Liver (tissue), 9 donors: ENCODE data around the gene TESK2. TPM values are rescaled to one million over a fixed set of nuclear protein-coding genes. Genes with fewer than 3 reads are reported as not detected.

Experiments used
- DNase-seq: peaks from one replicate; pipeline ENCODE4 v3.0.0-alpha.2; 2017; ENCODE audit warnings: low spot score
- H3K27ac ChIP-seq, 2 donors: one replicate each; pipeline ENCODE4 v1.7.0; 2013; ENCODE audit warnings: inconsistent platforms in 2 of 2, low read length in 2 of 2, control low read depth in 1 of 2, low read depth in 1 of 2, mild to moderate bottlenecking in 1 of 2
- H3K27me3 ChIP-seq, 4 donors: one replicate each; pipeline versions ENCODE4 v1.6.1 to v1.7.0; 2013; ENCODE audit warnings: low read length in 3 of 4, inconsistent platforms in 1 of 4, mild to moderate bottlenecking in 1 of 4, moderate library complexity in 1 of 4; ENCODE audit not compliant: control insufficient read depth in 4 of 4, insufficient read depth in 4 of 4
- H3K36me3 ChIP-seq, 4 donors: one replicate each; pipeline versions ENCODE4 v1.6.1 to v1.7.0; 2013; ENCODE audit warnings: low read length in 3 of 4, mild to moderate bottlenecking in 3 of 4, low read depth in 1 of 4, moderate library complexity in 1 of 4; ENCODE audit not compliant: control insufficient read depth in 4 of 4, insufficient read depth in 3 of 4
- H3K4me1 ChIP-seq, 4 donors: one replicate each; pipeline versions ENCODE4 v1.6.1 to v1.7.0; 2013; ENCODE audit warnings: low read length in 3 of 4, mild to moderate bottlenecking in 3 of 4, moderate library complexity in 1 of 4; ENCODE audit not compliant: control insufficient read depth in 4 of 4, insufficient read depth in 4 of 4
- H3K4me3 ChIP-seq, 3 donors: one replicate each; pipeline versions ENCODE4 v1.6.1 to v1.7.0; 2013; ENCODE audit warnings: low read length in 3 of 3, control low read depth in 1 of 3, low read depth in 1 of 3, mild to moderate bottlenecking in 1 of 3
- H3K9ac ChIP-seq, 2 donors: one replicate each; pipeline ENCODE4 v1.7.0; 2013; ENCODE audit warnings: low read length in 2 of 2, mild to moderate bottlenecking in 2 of 2, moderate library complexity in 2 of 2, control low read depth in 1 of 2, low read depth in 1 of 2
- H3K9me3 ChIP-seq, 4 donors: one replicate each; pipeline versions ENCODE4 v1.6.1 to v1.7.0; 2013; ENCODE audit warnings: low read length in 3 of 4; ENCODE audit not compliant: control insufficient read depth in 4 of 4
- ATF3 ChIP-seq: IDR thresholded peaks from 2 replicates; pipeline ENCODE4 v1.6.1; 2016; ENCODE audit warnings: antibody characterized with exemption
- CTCF ChIP-seq: fragments of 150-350 bp; IDR thresholded peaks from 2 replicates; pipeline ENCODE4 v1.5.1; 2017; ENCODE audit warnings: improper control_type of control experiment, low read depth, low read length; ENCODE audit not compliant: missing input control
- EGR1 ChIP-seq, 2 donors: IDR thresholded peaks; 2 replicates each; pipeline ENCODE4 v1.6.1; 2016 to 2018; ENCODE audit warnings: antibody characterized with exemption in 2 of 2, low read depth in 2 of 2
- FOXA1 ChIP-seq: IDR thresholded peaks from 2 replicates; pipeline ENCODE4 v1.6.1; 2016; ENCODE audit warnings: antibody characterized with exemption
- FOXA2 ChIP-seq: IDR thresholded peaks from 2 replicates; pipeline ENCODE4 v1.6.1; 2016; ENCODE audit warnings: antibody characterized with exemption
- GABPA ChIP-seq, 2 donors: IDR thresholded peaks in 1 of 2; conservative IDR thresholded peaks in 1 of 2; 2 replicates each; pipeline ENCODE4 v1.6.1; 2016; ENCODE audit warnings: antibody characterized with exemption in 2 of 2, mild to moderate bottlenecking in 1 of 2, moderate library complexity in 1 of 2
- HNF4A ChIP-seq, 2 donors: conservative IDR thresholded peaks; 2 replicates each; pipeline ENCODE4 v1.6.1; 2016; ENCODE audit warnings: antibody characterized with exemption in 2 of 2, mild to moderate bottlenecking in 2 of 2
- HNF4G ChIP-seq: IDR thresholded peaks from 2 replicates; pipeline ENCODE4 v1.6.1; 2016; ENCODE audit warnings: antibody characterized with exemption
- JUND ChIP-seq, 2 donors: IDR thresholded peaks; 2 replicates each; pipeline ENCODE4 v1.6.1; 2016; ENCODE audit warnings: antibody characterized with exemption in 2 of 2
- MAX ChIP-seq: IDR thresholded peaks from 2 replicates; pipeline ENCODE4 v1.6.1; 2016; ENCODE audit warnings: antibody characterized with exemption
- NR2F2 ChIP-seq: IDR thresholded peaks from 2 replicates; pipeline ENCODE4 v1.6.1; 2016; ENCODE audit warnings: antibody characterized with exemption
- RAD21 ChIP-seq, 2 donors: IDR thresholded peaks; 2 replicates each; pipeline ENCODE4 v1.6.1; 2016; ENCODE audit warnings: antibody characterized with exemption in 2 of 2, mild to moderate bottlenecking in 2 of 2
- REST ChIP-seq: IDR thresholded peaks from 2 replicates; pipeline ENCODE4 v1.6.1; 2016; ENCODE audit warnings: antibody characterized with exemption, mild to moderate bottlenecking
- RXRA ChIP-seq, 2 donors: IDR thresholded peaks; 2 replicates each; pipeline ENCODE4 v1.6.1; 2017 to 2018; ENCODE audit warnings: antibody characterized with exemption in 2 of 2, mild to moderate bottlenecking in 1 of 2
- SP1 ChIP-seq: IDR thresholded peaks from 2 replicates; pipeline ENCODE4 v1.6.1; 2018; ENCODE audit warnings: antibody characterized with exemption, mild to moderate bottlenecking
- TAF1 ChIP-seq: conservative IDR thresholded peaks from 2 replicates; pipeline ENCODE4 v1.6.1; 2016; ENCODE audit warnings: antibody characterized with exemption, mild to moderate bottlenecking
- ZBTB33 ChIP-seq: IDR thresholded peaks from 2 replicates; pipeline ENCODE4 v1.6.1; 2016; ENCODE audit warnings: antibody characterized with exemption
- WGBS: extraction: QIAGEN DNeasy Blood & Tissue Kit; methylation state at CpG from one replicate; pipeline ENCODE4 v1.1.7; 2013; 5-methylcytosine and 5-hydroxymethylcytosine counted together
- polyA plus RNA-seq, 2 donors: library from polyadenylated mRNA; stranded (reverse) in 1 of 2; unstranded in 1 of 2; fragments of 200-250 nt in 1 of 2; fragments of >200 nt in 1 of 2; fragmentation: Nextera tagmentation in 1 of 2; extraction: Ambion mirVana in 1 of 2; gene quantifications; one replicate each; pipeline versions ENCODE4 v1.2.1 to v1.2.3, GENCODE V29; 2013 to 2015
- total RNA-seq, 2 donors: library from RNA; depleted of rRNA; stranded (reverse); fragments of >200 nt; gene quantifications; one replicate each; pipeline ENCODE4 v1.2.3, GENCODE V29; 2014
- donor health status: healthy.
- donor health status: healthy.
- donor health status: healthy.
- donor health status: healthy.
- donor health status: healthy.

Gene TESK2
- total and polyA plus RNA-seq, 4 donors = 2.4 to 8.2 (median 5.2) TPM

GRCh38 chr1:45306319-45306718 lies 184.6 kb downstream of the TESK2 start:
- Histone ChIP-seq H3K4me3 (no peak overlapping the region), H3K27ac (no peak overlapping the region), H3K36me3 (no peaks in the 10 kb centered on the region), H3K9me3 (no peaks in the 10 kb centered on the region), H3K27me3 (no peaks in the 10 kb centered on the region), H3K9ac (no peak overlapping the region), H3K4me1 (peaks cover 3 to 17% (median 8%) of the 10 kb centered on the region in 4 donors)
- no peak for DNase-seq
- 71% methylated on average over 8 of the region's 8 CpGs for WGBS
- TF ChIP-seq HNF4A (conservative IDR thresholded peaks at IDR 0.05) (no peak), FOXA1 (no peak), HNF4G (no peak), RAD21 (IDR thresholded peaks at IDR 0.05) (no peak), NR2F2 (no peak), ATF3 (no peak), GABPA (IDR thresholded peaks at IDR 0.05 in 1 of 2, conservative IDR thresholded peaks at IDR 0.05 in 1 of 2) (no peak), MAX (no peak), ZBTB33 (no peak), TAF1 (no peak), JUND (IDR thresholded peaks at IDR 0.05) (no peak), REST (no peak), SP1 (no peak), FOXA2 (no peak), EGR1 (IDR thresholded peaks at IDR 0.05; ENCODE audit: low read depth in 2 of 2) (no peak), RXRA (IDR thresholded peaks at IDR 0.05) (no peak), CTCF (no peak)

GRCh38 chr1:45305231-45305630 lies 185.7 kb downstream of the TESK2 start:
- WGBS = 92% methylated on average over 10 of the region's 10 CpGs
- no peak overlapping the region for H3K27ac ChIP-seq

More at GRCh38 chr1:45305231-45305630, 185.7 kb downstream of the TESK2 start:
- Histone ChIP-seq H3K4me1 (peaks cover 3 to 17% (median 10%) of the 10 kb centered on the region in 4 donors), H3K27me3 (no peaks in the 10 kb centered on the region), H3K4me3 (no peak overlapping the region), H3K9ac (no peak overlapping the region), H3K36me3 (no peaks in the 10 kb centered on the region), H3K9me3 (no peaks in the 10 kb centered on the region)
- TF ChIP-seq MAX = no peak
- TF ChIP-seq EGR1 (IDR thresholded peaks at IDR 0.05; ENCODE audit: low read depth in 2 of 2) = no peak
- no peak for TF ChIP-seq REST
- TF ChIP-seq RXRA (IDR thresholded peaks at IDR 0.05) = no peak
- no peak for DNase-seq
